ENCODE results near the gene CERS6.
A peak's percentile ranks its signal among the peaks of the same experiment; 100 is the strongest.

Gene CERS6

GRCh38 chr2:168441214-168441872, 14.7 kb upstream of the CERS6 start:
- no peak for DNase-seq (ENCODE audit: low read depth in 1 of 2, low spot score in 1 of 2)

GRCh38 chr2:168443818-168444217, 12.3 kb upstream of the CERS6 start:
- DNase-seq (ENCODE audit: low read depth in 1 of 2, low spot score in 1 of 2) = no peak

- no peak for DNase-seq (ENCODE audit: low read depth in 1 of 2, low spot score in 1 of 2)
These were observed 10.1 kb upstream of the CERS6 start for GRCh38 chr2:168445960-168446359.

- DNase-seq (ENCODE audit: low read depth in 1 of 2, low spot score in 1 of 2) = no peak
These were observed 7.1 kb upstream of the CERS6 start for GRCh38 chr2:168448980-168449379.

GRCh38 chr2:168449419-168449818, 6.7 kb upstream of the CERS6 start:
- no peak for DNase-seq (ENCODE audit: low read depth in 1 of 2, low spot score in 1 of 2)

- DNase-seq (ENCODE audit: low read depth in 1 of 2, low spot score in 1 of 2) = no peak
These were observed 5.9 kb upstream of the CERS6 start for GRCh38 chr2:168450171-168450570.

- no peak for DNase-seq (ENCODE audit: low read depth in 1 of 2, low spot score in 1 of 2)
These were observed 5.3 kb upstream of the CERS6 start for GRCh38 chr2:168450732-168451131.

GRCh38 chr2:168452781-168453180, 3.3 kb upstream of the CERS6 start:
- DNase-seq (ENCODE audit: low read depth in 1 of 2, low spot score in 1 of 2) = no peak

- no peak for DNase-seq (ENCODE audit: low read depth in 1 of 2, low spot score in 1 of 2)
These were observed 2.7 kb upstream of the CERS6 start for GRCh38 chr2:168453404-168453803.

- no peak for DNase-seq (ENCODE audit: low read depth in 1 of 2, low spot score in 1 of 2)
These were observed 1.1 kb upstream of the CERS6 start for GRCh38 chr2:168454737-168455644.

GRCh38 chr2:168456521-168457189, 583 bp downstream of the CERS6 start:
- peak in 1 of 2 donors; percentile 36 for DNase-seq (ENCODE audit: low read depth in 1 of 2, low spot score in 1 of 2)

GRCh38 chr2:168457190-168457895, 1.3 kb downstream of the CERS6 start:
- DNase-seq (ENCODE audit: low read depth in 1 of 2, low spot score in 1 of 2) = no peak

GRCh38 chr2:168458139-168458538, 2.1 kb downstream of the CERS6 start:
- no peak for DNase-seq (ENCODE audit: low read depth in 1 of 2, low spot score in 1 of 2)

GRCh38 chr2:168459256-168459655, 3.2 kb downstream of the CERS6 start:
- no peak for DNase-seq (ENCODE audit: low read depth in 1 of 2, low spot score in 1 of 2)

GRCh38 chr2:168460571-168460970, 4.5 kb downstream of the CERS6 start:
- no peak for DNase-seq (ENCODE audit: low read depth in 1 of 2, low spot score in 1 of 2)

- DNase-seq (ENCODE audit: low read depth in 1 of 2, low spot score in 1 of 2) = no peak
These were observed 5.3 kb downstream of the CERS6 start for GRCh38 chr2:168461178-168461941.

- no peak for DNase-seq (ENCODE audit: low read depth in 1 of 2, low spot score in 1 of 2)
These were observed 5.9 kb downstream of the CERS6 start for GRCh38 chr2:168461942-168462331.

GRCh38 chr2:168462543-168463045, 6.5 kb downstream of the CERS6 start:
- no peak for DNase-seq (ENCODE audit: low read depth in 1 of 2, low spot score in 1 of 2)

GRCh38 chr2:168465594-168465993, 9.5 kb downstream of the CERS6 start:
- DNase-seq (ENCODE audit: low read depth in 1 of 2, low spot score in 1 of 2) = no peak

GRCh38 chr2:168466190-168466737, 10.2 kb downstream of the CERS6 start:
- no peak for DNase-seq (ENCODE audit: low read depth in 1 of 2, low spot score in 1 of 2)
